Measurements from ENCODE around the gene ACOT7. TPM values are rescaled to one million over a fixed set of nuclear protein-coding genes. Genes with fewer than 3 reads are reported as not detected.
A peak's percentile ranks its signal among the peaks of the same experiment; 100 is the strongest.

The ACOT7 gene
- total and polyA plus RNA-seq, 11 donors, result 5.7 to 38.9 (median 12.6) TPM

GRCh38 chr1:6391951-6392808 is 1.4 kb downstream of the ACOT7 start:
- WGBS, 4 donors, result 45 to 50% (median 49%) methylated on average over 16 of the region's 16 CpGs
- no peaks in the 10 kb centered on the region for H3K36me3 ChIP-seq
- H3K27ac ChIP-seq, result peak overlapping the region in 5 of 12 donors; percentile 97 to 99 (median 99)
- TF ChIP-seq POLR2A (IDR thresholded peaks at IDR 0.05) (no peak), CTCF (IDR thresholded peaks at IDR 0.05) (no peak)
- H3K4me1 ChIP-seq, result peaks cover 0 to 18% (median 13%) of the 10 kb centered on the region in 12 donors
- no peaks in the 10 kb centered on the region for H3K9me3 ChIP-seq
- intact Hi-C loops (cut with DNase I), result loop anchor here in 1 of 10 donors (5.0 kb wide), 1 partner anchor 35 kb away; no protein-coding TSS in a partner anchor
- ATAC-seq, result no peak
- peak overlapping the region; percentile 20 to 83 (median 72) for H3K4me3 ChIP-seq
- no peaks in the 10 kb centered on the region for H3K27me3 ChIP-seq
- no peak for DNase-seq

DNA sequence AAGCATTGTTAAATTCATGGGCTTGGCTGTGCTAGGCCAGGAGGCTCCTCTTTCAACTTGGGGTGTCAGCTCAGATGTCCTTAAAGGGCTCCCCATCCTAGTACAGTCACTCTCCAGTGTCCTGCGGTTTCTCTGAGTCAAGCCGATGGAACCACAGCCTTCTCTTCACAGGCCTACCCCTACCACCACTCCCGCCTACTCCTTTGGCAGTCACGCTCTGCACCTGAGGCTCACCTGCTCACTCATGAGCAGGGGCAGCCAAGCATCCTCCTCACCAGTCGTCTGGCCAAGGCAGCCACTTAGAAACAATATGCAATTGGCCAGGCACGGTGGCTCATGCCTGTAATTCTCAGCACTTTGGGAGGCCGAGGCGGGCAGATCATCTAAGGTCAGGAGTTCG is 3.6 kb downstream of the ACOT7 start:
- no peak overlapping the region for H3K4me3 ChIP-seq
- H3K4me1 ChIP-seq, result peaks cover 0 to 31% (median 15%) of the 10 kb centered on the region in 12 donors
- H3K9me3 ChIP-seq, result no peaks in the 10 kb centered on the region
- no peaks in the 10 kb centered on the region for H3K36me3 ChIP-seq
- TF ChIP-seq CTCF (IDR thresholded peaks at IDR 0.05) (no peak), POLR2A (IDR thresholded peaks at IDR 0.05) (no peak)
- 92 to 97% (median 96%) methylated on average over 9 of the region's 9 CpGs for WGBS, 4 donors
- intact Hi-C loops (cut with DNase I), result loop anchor here in 1 of 10 donors (5.0 kb wide), 1 partner anchor 33 kb away; no protein-coding TSS in a partner anchor
- no peaks in the 10 kb centered on the region for H3K27me3 ChIP-seq
- H3K27ac ChIP-seq, result no peak overlapping the region
- DNase-seq (no peak), ATAC-seq (no peak)

DNA sequence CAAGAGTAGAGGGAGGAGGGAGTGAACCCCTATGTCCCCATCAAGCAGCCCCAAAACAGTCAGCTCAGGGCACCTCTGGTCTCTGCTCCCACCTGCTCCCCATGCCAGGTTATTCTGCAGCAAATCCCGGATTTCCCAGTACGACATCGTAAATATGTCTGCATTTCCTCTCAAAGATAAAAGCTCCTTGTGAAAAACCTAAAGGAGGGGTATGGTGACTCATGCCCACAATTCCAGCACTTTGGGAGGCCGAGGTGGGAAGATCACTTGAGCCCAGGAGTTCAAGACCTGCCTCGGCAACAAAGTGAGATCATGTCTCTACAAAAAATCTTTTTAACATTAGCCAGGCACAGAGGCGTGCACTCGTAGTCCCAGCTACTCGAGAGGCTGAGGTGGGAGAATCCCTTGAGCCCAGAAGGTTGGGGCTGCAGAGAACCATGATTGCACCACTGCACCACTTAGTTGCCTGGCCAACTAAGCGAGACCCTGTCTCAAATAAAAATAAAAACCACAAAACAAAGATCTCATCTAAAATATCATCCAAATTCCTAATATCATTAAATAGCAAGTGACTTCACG is 7.1 kb downstream of the ACOT7 start:
- 79 to 85% (median 83%) methylated on average over 10 of the region's 10 CpGs for WGBS, 4 donors
- no peak for TF ChIP-seq POLR2A (IDR thresholded peaks at IDR 0.05)
- no peak for TF ChIP-seq CTCF (IDR thresholded peaks at IDR 0.05)
- intact Hi-C loops (cut with DNase I), result no loop called here
- peaks cover 0 to 5% (median 0%) of the 10 kb centered on the region in 12 donors for H3K9me3 ChIP-seq
- H3K27ac ChIP-seq, result peak overlapping the region in 3 of 12 donors; percentile 18 to 84 (median 51)
- H3K4me3 ChIP-seq, result no peak overlapping the region
- no peaks in the 10 kb centered on the region for H3K27me3 ChIP-seq
- DNase-seq, result no peak
- no peaks in the 10 kb centered on the region for H3K36me3 ChIP-seq
- ATAC-seq, result no peak
- H3K4me1 ChIP-seq, result peaks cover 0 to 17% (median 3%) of the 10 kb centered on the region in 12 donors
